DOHH2 (cell line): ENCODE results near the gene FMNL1.

Experiments
- H3F3A ChIP-seq: fragments of 200-600 bp; sonication (generic), shearing (Covaris generic); 2 replicates; pipeline ENCODE4 v1.6.0; 2016; ENCODE audit warnings: antibody characterized with exemption, mild to moderate bottlenecking; ENCODE audit not compliant: control insufficient read depth, insufficient read depth
- H3K27ac ChIP-seq: fragments of 200-600 bp; sonication (generic); 2 replicates; pipeline ENCODE4 v1.5.1; 2014; ENCODE audit warnings: low read depth, mild to moderate bottlenecking, low read length, moderate library complexity
- H3K27me3 ChIP-seq: fragments of 200-600 bp; sonication (generic); 2 replicates; pipeline ENCODE4 v1.6.1; 2014; ENCODE audit warnings: mild to moderate bottlenecking, low read length, mixed read lengths; ENCODE audit not compliant: control insufficient read depth
- H3K36me3 ChIP-seq: fragments of 200-600 bp; sonication (generic); 2 replicates; pipeline ENCODE4 v1.6.1; 2014; ENCODE audit warnings: mild to moderate bottlenecking, low read length, moderate library complexity, mixed read lengths; ENCODE audit not compliant: control insufficient read depth
- H3K4me1 ChIP-seq: fragments of 200-600 bp; sonication (generic); 2 replicates; pipeline ENCODE4 v1.6.1; 2014; ENCODE audit warnings: mild to moderate bottlenecking, low read length, mixed read lengths; ENCODE audit not compliant: control insufficient read depth
- H3K4me2 ChIP-seq: fragments of 200-600 bp; sonication (generic); 2 replicates; pipeline ENCODE4 v1.6.0; 2014; ENCODE audit warnings: mild to moderate bottlenecking, low read length, moderate library complexity
- H3K4me3 ChIP-seq: fragments of 200-600 bp; sonication (generic); 2 replicates; pipeline ENCODE4 v1.5.1; 2014; ENCODE audit warnings: mild to moderate bottlenecking, low read length, mixed read lengths
- H3K79me2 ChIP-seq: fragments of 200-600 bp; sonication (generic); 2 replicates; pipeline ENCODE4 v1.6.1; 2014; ENCODE audit warnings: mild to moderate bottlenecking, low read length, mixed read lengths; ENCODE audit not compliant: control insufficient read depth
- H3K9me2 ChIP-seq: fragments of 200-600 bp; sonication (generic); replicated peaks from 2 replicates; pipeline ENCODE4 v1.6.1; 2014; ENCODE audit warnings: mild to moderate bottlenecking, low read length, mixed read lengths; ENCODE audit not compliant: control insufficient read depth
- H3K9me3 ChIP-seq: fragments of 200-600 bp; sonication (generic); 2 replicates; pipeline ENCODE4 v1.6.1; 2014; ENCODE audit warnings: antibody characterized with exemption, low read length, mixed read lengths; ENCODE audit not compliant: control insufficient read depth, insufficient read depth
- H4K20me1 ChIP-seq: fragments of 200-600 bp; sonication (generic); 2 replicates; pipeline ENCODE4 v1.6.0; 2014; ENCODE audit warnings: low read depth, mild to moderate bottlenecking, antibody characterized with exemption, low read length, moderate library complexity; ENCODE audit not compliant: control insufficient read depth, insufficient read depth
- CTCF ChIP-seq: fragments of 200-600 bp; sonication (generic); IDR thresholded peaks from one replicate; pipeline ENCODE4 v1.5.1; 2014; ENCODE audit warnings: antibody characterized with exemption, mild to moderate bottlenecking, low read depth, low read length; ENCODE audit not compliant: poor library complexity, severe bottlenecking
- EZH2phosphoT487 ChIP-seq: fragments of 200-600 bp; sonication (generic); IDR thresholded peaks from 2 replicates; pipeline ENCODE4 v1.6.1; 2017; ENCODE audit warnings: borderline replicate concordance, mild to moderate bottlenecking, antibody characterized with exemption, low read length, moderate library complexity, mixed read lengths

The FMNL1 gene

GRCh38 chr17:45256114-45256966, 34.7 kb downstream of the FMNL1 start:
- no peak overlapping the region for H3K4me2 ChIP-seq
- no peaks in the 10 kb centered on the region for H3K9me2 ChIP-seq
- H3K4me3 ChIP-seq, result no peak overlapping the region

GRCh38 chr17:45257115-45257514, 35.4 kb downstream of the FMNL1 start:
- Histone ChIP-seq H3K27me3 (no peaks in the 10 kb centered on the region), H3K4me1 (peaks cover 8% of the 10 kb centered on the region), H4K20me1 (no peaks in the 10 kb centered on the region), H3K4me3 (no peak overlapping the region), H3F3A (peaks cover 4% of the 10 kb centered on the region; the same call in 1 of the 2 replicates), H3K9me3 (no peaks in the 10 kb centered on the region), H3K4me2 (no peak overlapping the region), H3K36me3 (no peaks in the 10 kb centered on the region), H3K27ac (no peak overlapping the region), H3K9me2 (no peaks in the 10 kb centered on the region), H3K79me2 (no peaks in the 10 kb centered on the region)
- TF ChIP-seq CTCF (no peak), EZH2phosphoT487 (no peak)

More at GRCh38 chr17:45256114-45256966, 34.7 kb downstream of the FMNL1 start:
- TF ChIP-seq EZH2phosphoT487 (no peak), CTCF (peak; percentile 8)
- Histone ChIP-seq H3K27me3 (no peaks in the 10 kb centered on the region), H4K20me1 (no peaks in the 10 kb centered on the region), H3K9me3 (no peaks in the 10 kb centered on the region), H3K36me3 (no peaks in the 10 kb centered on the region), H3K27ac (no peak overlapping the region), H3K79me2 (no peaks in the 10 kb centered on the region), H3F3A (peaks cover 4% of the 10 kb centered on the region; the same call in 1 of the 2 replicates), H3K4me1 (peaks cover under 1% of the 10 kb centered on the region; the same call in 1 of the 2 replicates)

DNA sequence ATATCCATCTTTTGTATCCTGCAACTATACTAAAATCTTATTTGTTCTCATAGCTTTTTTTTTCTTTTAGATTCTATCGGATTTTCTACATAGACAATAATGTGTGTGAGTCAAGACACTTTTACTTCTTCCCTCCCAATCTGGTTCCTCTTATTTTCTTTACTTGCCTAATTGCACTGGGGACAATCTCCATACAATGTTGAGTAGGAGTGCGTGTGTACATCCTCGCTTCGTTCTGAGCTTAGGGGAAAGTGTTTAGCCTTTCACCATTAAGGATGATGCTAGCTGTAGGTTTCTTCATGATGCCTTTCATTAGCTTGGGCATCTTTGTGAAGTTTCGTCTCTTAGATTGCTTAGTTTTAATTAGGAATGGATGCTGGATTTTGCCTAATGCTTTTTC, 37.3 kb downstream of the FMNL1 start:
- Histone ChIP-seq H3K79me2 (no peaks in the 10 kb centered on the region), H3F3A (peaks cover 6% of the 10 kb centered on the region; the same call in 1 of the 2 replicates), H3K4me2 (no peak overlapping the region)

More for the DNA sequence above, 37.3 kb downstream of the FMNL1 start:
- Histone ChIP-seq H3K9me3 (no peaks in the 10 kb centered on the region), H3K4me3 (no peak overlapping the region), H3K36me3 (peaks cover 12% of the 10 kb centered on the region), H3K9me2 (no peaks in the 10 kb centered on the region), H3K27me3 (no peaks in the 10 kb centered on the region), H3K27ac (no peak overlapping the region), H3K4me1 (peaks cover 16% of the 10 kb centered on the region), H4K20me1 (no peaks in the 10 kb centered on the region)
- TF ChIP-seq EZH2phosphoT487, result no peak
- TF ChIP-seq CTCF, result no peak
